Body of pancreas (tissue), 4 donors: Measurements from ENCODE around the gene DNAJC24.

ENCODE experiments used
- CTCF ChIP-seq, 7 experiments: fragments of 450-650 bp in 4 of 7; fragments of 200-600 bp in 3 of 7; sonication (generic) in 3 of 7; IDR thresholded peaks; one replicate each; pipeline ENCODE4 v1.5.1; 2016 to 2019; ENCODE audit warnings: antibody characterized with exemption in 7 of 7
- POLR2A ChIP-seq, 3 donors: fragments of 450-650 bp; IDR thresholded peaks; one replicate each; pipeline ENCODE4 v1.6.1; 2016; ENCODE audit warnings: antibody characterized with exemption in 3 of 3, mild to moderate bottlenecking in 2 of 3

- TF ChIP-seq CTCF (IDR thresholded peaks at IDR 0.05) (no peak), POLR2A (IDR thresholded peaks at IDR 0.05) (no peak)
These were observed 42.2 kb upstream of the DNAJC24 start for GRCh38 chr11:31327417-31327816.
